IMR-90 (cell line): Measurements from ENCODE around the gene UNC13C. TPM values are rescaled to one million over a fixed set of nuclear protein-coding genes. Genes with fewer than 3 reads are reported as not detected.

ENCODE experiments used
- ATAC-seq: fragments of 200-7000 bp; cut with Tn5 transposase; 2 replicates; pipeline ENCODE4 v1.9.1; 2020; ENCODE audit warnings: low read depth, mild to moderate bottlenecking, moderate library complexity
- BruUV-seq: library from RNA; stranded (reverse); fragments of 400-500 nt; replicated peaks from 2 replicates; lab custom pipeline; 2021; lab: Mats Ljungman, UMichigan
- CTCF ChIA-PET: fragments of 300-600 bp; formaldehyde crosslinking; extraction: SDS; loops from one replicate; lab custom pipeline; 2021; ENCODE audit warnings: antibody characterized with exemption; lab: Yijun Ruan, JAX
- POLR2A ChIA-PET: fragments of 300-600 bp; sonication (Branson Sonifier 250); formaldehyde crosslinking; loops from one replicate; lab custom pipeline; 2022; ENCODE audit warnings: antibody characterized with exemption; ENCODE audit not compliant: unreplicated experiment; lab: Charles Lee
- DNase-seq: peaks from one replicate; pipeline ENCODE4 v3.0.0; 2013
- H2AFZ ChIP-seq: replicated peaks from 2 replicates; pipeline ENCODE3; 2013; ENCODE audit warnings: low read length, mild to moderate bottlenecking; ENCODE audit not compliant: poor library complexity
- H2AK5ac ChIP-seq: 2 replicates; pipeline ENCODE4 v1.6.1; 2013; ENCODE audit warnings: low read depth, low read length, inconsistent platforms
- H2AK9ac ChIP-seq: replicated peaks from 2 replicates; pipeline ENCODE3; 2013; ENCODE audit warnings: mild to moderate bottlenecking, low read depth, low read length, moderate library complexity; ENCODE audit not compliant: poor library complexity
- H2BK120ac ChIP-seq: 2 replicates; pipeline ENCODE4 v1.6.1; 2013; ENCODE audit warnings: low read depth, low read length, inconsistent platforms
- H2BK15ac ChIP-seq: 3 replicates; pipeline ENCODE4 v1.6.1; 2013; ENCODE audit warnings: low read depth, low read length, inconsistent platforms
- H2BK20ac ChIP-seq: 2 replicates; pipeline ENCODE4 v1.6.1; 2013; ENCODE audit warnings: low read depth, mild to moderate bottlenecking, inconsistent platforms, low read length, moderate library complexity
- H2BK5ac ChIP-seq: 2 replicates; pipeline ENCODE4 v1.6.1; 2013; ENCODE audit warnings: mild to moderate bottlenecking, low read depth, low read length, inconsistent platforms; ENCODE audit not compliant: poor library complexity, severe bottlenecking
- H3K14ac ChIP-seq: replicated peaks from 2 replicates; pipeline ENCODE4 v1.6.1; 2013; ENCODE audit warnings: low read depth, low read length, inconsistent platforms
- H3K18ac ChIP-seq: 2 replicates; pipeline ENCODE4 v1.6.1; 2013; ENCODE audit warnings: low read depth, low read length, control low read depth
- H3K23ac ChIP-seq: 2 replicates; pipeline ENCODE4 v1.6.1; 2013; ENCODE audit warnings: low read depth, low read length, inconsistent platforms
- H3K27ac ChIP-seq: 2 replicates; pipeline ENCODE4 v1.5.1; 2013; ENCODE audit warnings: mild to moderate bottlenecking, control low read depth, low read length; ENCODE audit not compliant: insufficient read depth
- H3K27me3 ChIP-seq: 2 replicates; pipeline ENCODE4 v1.6.1; 2013; ENCODE audit warnings: low read length; ENCODE audit not compliant: control insufficient read depth, insufficient read depth
- H3K36me3 ChIP-seq: 2 replicates; pipeline ENCODE4 v1.6.1; 2013; ENCODE audit warnings: low read length, mixed read lengths; ENCODE audit not compliant: control insufficient read depth, insufficient read depth
- H3K4ac ChIP-seq: 2 replicates; pipeline ENCODE4 v1.6.1; 2013; ENCODE audit warnings: low read depth, low read length, inconsistent platforms
- H3K4me1 ChIP-seq: 2 replicates; pipeline ENCODE4 v1.6.1; 2013; ENCODE audit warnings: low read length, mixed read lengths; ENCODE audit not compliant: control insufficient read depth, insufficient read depth
- H3K4me2 ChIP-seq: 2 replicates; pipeline ENCODE4 v1.6.1; 2013; ENCODE audit warnings: low read depth, mild to moderate bottlenecking, control low read depth, low read length, moderate library complexity
- H3K4me3 ChIP-seq: 2 replicates; pipeline ENCODE4 v1.5.1; 2013; ENCODE audit warnings: low read depth, mild to moderate bottlenecking, control low read depth, low read length, moderate library complexity; ENCODE audit not compliant: insufficient read depth
- H3K56ac ChIP-seq: 2 replicates; pipeline ENCODE4 v1.6.1; 2013; ENCODE audit warnings: low read length, inconsistent platforms; ENCODE audit not compliant: insufficient read depth; ENCODE audit errors: extremely low read depth
- H3K79me1 ChIP-seq, 2 experiments: 2 replicates each; pipeline ENCODE4 v1.6.1; 2013; ENCODE audit warnings: low read length in 2 of 2, inconsistent platforms in 1 of 2, low read depth in 1 of 2
- H3K9ac ChIP-seq: 2 replicates; pipeline ENCODE4 v1.6.1; 2013; ENCODE audit warnings: low read depth, low read length, control low read depth
- H3K9me1 ChIP-seq: 2 replicates; pipeline ENCODE4 v1.6.1; 2013; ENCODE audit warnings: low read length, inconsistent platforms; ENCODE audit not compliant: insufficient read depth
- H3K9me3 ChIP-seq: 2 replicates; pipeline ENCODE4 v1.6.1; 2013; ENCODE audit warnings: low read length; ENCODE audit not compliant: control insufficient read depth, insufficient read depth
- H4K20me1 ChIP-seq: 2 replicates; pipeline ENCODE4 v1.6.1; 2013; ENCODE audit warnings: low read length, inconsistent platforms; ENCODE audit not compliant: insufficient read depth
- H4K5ac ChIP-seq: 2 replicates; pipeline ENCODE4 v1.6.1; 2013; ENCODE audit warnings: mild to moderate bottlenecking, low read depth, low read length, control low read depth
- H4K8ac ChIP-seq, 2 experiments: 2 replicates each; pipeline ENCODE4 v1.6.1; 2013; ENCODE audit warnings: low read depth in 2 of 2, low read length in 2 of 2, control low read depth in 1 of 2, inconsistent platforms in 1 of 2
- H4K91ac ChIP-seq: 2 replicates; pipeline ENCODE4 v1.6.1; 2013; ENCODE audit warnings: low read depth, low read length, inconsistent platforms; ENCODE audit not compliant: insufficient read depth
- BHLHE40 ChIP-seq: fragments of 150-350 bp; IDR thresholded peaks from 2 replicates; pipeline ENCODE4 v1.6.1; 2016; ENCODE audit warnings: mild to moderate bottlenecking, low read depth, low read length
- CEBPB ChIP-seq: IDR thresholded peaks from 2 replicates; pipeline ENCODE4 v1.6.1; 2012; ENCODE audit warnings: low read depth, low read length, improper control_type of control experiment
- CHD1 ChIP-seq: IDR thresholded peaks from 2 replicates; pipeline ENCODE4 v1.6.1; 2012; ENCODE audit warnings: low read depth, low read length, improper control_type of control experiment
- CTCF ChIP-seq: conservative IDR thresholded peaks from 2 replicates; pipeline ENCODE4 v1.5.1; 2012; ENCODE audit warnings: mild to moderate bottlenecking, low read depth, low read length, improper control_type of control experiment
- ELK1 ChIP-seq: fragments of 150-350 bp; IDR thresholded peaks from 2 replicates; pipeline ENCODE4 v1.6.1; 2016; ENCODE audit warnings: low read depth, mild to moderate bottlenecking, low read length, moderate library complexity, borderline replicate concordance
- FOS ChIP-seq: fragments of 150-350 bp; IDR thresholded peaks from 2 replicates; pipeline ENCODE4 v1.6.1; 2016; ENCODE audit warnings: low read depth, low read length
- MAFK ChIP-seq: IDR thresholded peaks from 2 replicates; pipeline ENCODE4 v1.6.1; 2012; ENCODE audit warnings: low read depth, low read length, improper control_type of control experiment
- MAZ ChIP-seq: IDR thresholded peaks from 2 replicates; pipeline ENCODE4 v1.6.1; 2012; ENCODE audit warnings: low read depth, mild to moderate bottlenecking, low read length, improper control_type of control experiment, moderate library complexity, borderline replicate concordance
- MXI1 ChIP-seq: IDR thresholded peaks from 2 replicates; pipeline ENCODE4 v1.6.1; 2012; ENCODE audit warnings: low read depth, mild to moderate bottlenecking, low read length, moderate library complexity, borderline replicate concordance
- NFE2L2 ChIP-seq: fragments of 150-350 bp; IDR thresholded peaks from 2 replicates; pipeline ENCODE4 v1.6.1; 2016; ENCODE audit warnings: low read depth, mild to moderate bottlenecking, low read length
- POLR2A ChIP-seq: IDR thresholded peaks from 2 replicates; pipeline ENCODE4 v1.6.1; 2012; ENCODE audit warnings: mild to moderate bottlenecking, low read depth, low read length
- RAD21 ChIP-seq: IDR thresholded peaks from 2 replicates; pipeline ENCODE4 v1.6.1; 2012; ENCODE audit warnings: low read length, improper control_type of control experiment
- RCOR1 ChIP-seq: IDR thresholded peaks from 2 replicates; pipeline ENCODE4 v1.6.1; 2012; ENCODE audit warnings: mild to moderate bottlenecking, low read length, improper control_type of control experiment; ENCODE audit not compliant: insufficient replicate concordance
- RFX5 ChIP-seq: IDR thresholded peaks from 2 replicates; pipeline ENCODE4 v1.8.0; 2012; ENCODE audit warnings: low read depth, mild to moderate bottlenecking, low read length, moderate library complexity
- SMC3 ChIP-seq: fragments of 150-350 bp; IDR thresholded peaks from 2 replicates; pipeline ENCODE4 v1.6.1; 2016; ENCODE audit warnings: low read depth, mild to moderate bottlenecking, antibody characterized with exemption, low read length, moderate library complexity
- WGBS, 2 experiments: methylation state at CpG; one replicate each; pipeline versions ENCODE4 v1.1.5 to v1.1.7; 2013; ENCODE audit warnings: missing lambda C conversion rate in 2 of 2; ENCODE audit not compliant: insufficient read length in 1 of 2; ENCODE audit errors: extremely low coverage in 2 of 2; 5-methylcytosine and 5-hydroxymethylcytosine counted together
- dilution Hi-C: fragments of 300-500 bp; cut with HindIII; formaldehyde crosslinking; loops from one replicate; pipeline ENCODE4 v1.14.3; 2018; ENCODE audit warnings: low sequenced_read_pairs; ENCODE audit not compliant: unreplicated experiment
- in situ Hi-C: fragments of 300-500 bp; cut with MboI; formaldehyde crosslinking; loops from 3 replicates; pipeline ENCODE4 v1.14.3; 2019; ENCODE audit warnings: low sequenced_read_pairs, inconsistent platforms, mixed read lengths
- intact Hi-C: fragments of 100-400 bp; cut with micrococcal nuclease; formaldehyde crosslinking; loops from 2 replicates; pipeline ENCODE4 v1.10.0; 2022
- polyA plus RNA-seq, 3 experiments: library from polyadenylated mRNA; depleted of rRNA; stranded (reverse); fragments of >200 nt; gene quantifications; 2 replicates each; pipeline ENCODE4 v1.2.3, GENCODE V29; 2012; ENCODE audit warnings: low replicate concordance in 1 of 3
- total RNA-seq: library from RNA; depleted of rRNA; stranded (reverse); fragments of >200 nt; gene quantifications from 2 replicates; pipeline ENCODE4 v1.2.3, GENCODE V29; 2012
- TF ChIP-seq, protein P1 (sequence below): fragments of 150-350 bp; IDR thresholded peaks from 2 replicates; pipeline ENCODE4 v1.6.1; 2017; ENCODE audit warnings: mild to moderate bottlenecking, antibody characterized with exemption, low read length, low read depth

The UNC13C gene
- total and polyA plus RNA-seq, 2 of the 4 experiments (the other 2 are of a cell fraction): not detected

GRCh38 chr15:54502416-54503075 is 524.3 kb downstream of the UNC13C start:
- CTCF ChIA-PET: no interaction called here
- no peak overlapping the region for H2AFZ ChIP-seq
- no peak overlapping the region for H2BK15ac ChIP-seq
- no peak overlapping the region for H3K18ac ChIP-seq
- BruUV-seq: no TSS peak
- no peaks in the 10 kb centered on the region for H3K27me3 ChIP-seq
- no peaks in the 10 kb centered on the region for H3K4me1 ChIP-seq
- ATAC-seq (no peak), DNase-seq (no peak)
- H4K20me1 ChIP-seq: no peaks in the 10 kb centered on the region
- H3K23ac ChIP-seq: no peak overlapping the region
- H3K9ac ChIP-seq: no peak overlapping the region
- H3K4me2 ChIP-seq: no peak overlapping the region
- no peak overlapping the region for H4K5ac ChIP-seq
- H4K8ac ChIP-seq: no peak overlapping the region
- no CpG with 5 or more reads among the region's 5 CpGs for WGBS, 2 experiments
- no peak overlapping the region for H3K4ac ChIP-seq
- H3K36me3 ChIP-seq: no peaks in the 10 kb centered on the region
- no peak overlapping the region for H4K91ac ChIP-seq
- in situ Hi-C loops: no loop called here
- H3K9me3 ChIP-seq: peaks cover 2% of the 10 kb centered on the region; the same call in 1 of the 2 replicates
- no peaks in the 10 kb centered on the region for H3K79me1 ChIP-seq
- intact Hi-C loops: no loop called here
- no peak overlapping the region for H2AK5ac ChIP-seq
- no peak overlapping the region for H3K4me3 ChIP-seq
- TF ChIP-seq RFX5 (no peak), ELK1 (no peak), MAZ (no peak), NFE2L2 (no peak), BHLHE40 (no peak), POLR2A (no peak), MAFK (no peak), CEBPB (no peak), CTCF (no peak), RAD21 (no peak), SMC3 (no peak), CHD1 (no peak), MXI1 (no peak), FOS (no peak), RCOR1 (no peak)
- TF ChIP-seq, protein P1, sequence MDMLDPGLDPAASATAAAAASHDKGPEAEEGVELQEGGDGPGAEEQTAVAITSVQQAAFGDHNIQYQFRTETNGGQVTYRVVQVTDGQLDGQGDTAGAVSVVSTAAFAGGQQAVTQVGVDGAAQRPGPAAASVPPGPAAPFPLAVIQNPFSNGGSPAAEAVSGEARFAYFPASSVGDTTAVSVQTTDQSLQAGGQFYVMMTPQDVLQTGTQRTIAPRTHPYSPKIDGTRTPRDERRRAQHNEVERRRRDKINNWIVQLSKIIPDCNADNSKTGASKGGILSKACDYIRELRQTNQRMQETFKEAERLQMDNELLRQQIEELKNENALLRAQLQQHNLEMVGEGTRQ: no peak
- no peak overlapping the region for H3K14ac ChIP-seq
- no peak overlapping the region for H2BK20ac ChIP-seq
- no peak overlapping the region for H3K27ac ChIP-seq
- no peak overlapping the region for H2BK120ac ChIP-seq
- dilution Hi-C loops: no loop called here
- H3K9me1 ChIP-seq: no peaks in the 10 kb centered on the region
- H2AK9ac ChIP-seq: no peak overlapping the region
- no peak overlapping the region for H2BK5ac ChIP-seq
- H3K56ac ChIP-seq: no peak overlapping the region
- POLR2A ChIA-PET: no interaction called here
